Measurements from ENCODE around the gene ERFE.

ERFE gene

DNA sequence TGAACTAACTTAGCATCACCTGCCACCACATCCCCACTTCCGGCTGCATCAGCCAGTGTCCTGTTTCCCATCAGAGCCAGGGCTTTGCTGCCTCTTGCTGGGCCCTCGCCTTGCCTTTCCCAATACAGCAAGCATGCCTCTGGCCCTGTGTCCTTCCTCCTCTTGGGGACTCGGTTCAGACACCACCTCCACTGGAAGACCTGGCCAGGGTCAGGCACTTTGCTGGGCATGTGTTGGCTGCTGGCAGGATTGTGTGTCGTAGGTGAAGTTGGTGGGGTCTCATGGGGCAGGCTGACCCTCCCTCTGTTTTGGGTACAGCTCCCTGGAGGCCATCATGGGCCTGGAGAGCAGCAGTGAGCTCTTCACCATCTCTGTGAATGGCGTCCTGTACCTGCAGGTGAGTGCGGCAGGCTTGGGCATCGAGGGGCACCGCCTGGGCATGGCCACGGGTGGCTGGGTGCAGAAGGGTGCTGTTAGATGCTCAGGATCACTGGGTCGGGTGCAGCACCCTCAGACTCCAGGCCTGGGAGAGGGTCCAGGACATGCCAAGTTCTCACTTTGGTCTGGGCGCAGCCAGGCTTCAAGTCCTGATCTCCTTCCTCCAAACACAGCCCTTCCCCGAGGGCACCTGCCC, 6.6 kb downstream of the ERFE start:
- Histone ChIP-seq H3K27ac (ENCODE audit: insufficient read depth in 1 of 2, low read depth in 1 of 2, low read length in 2 of 2, poor library complexity in 1 of 2, severe bottlenecking in 2 of 2) (no peak overlapping the region), H3K4me1 (ENCODE audit: control extremely low read depth in 1 of 4, control insufficient read depth in 4 of 4, insufficient read depth in 4 of 4, low read length in 3 of 4) (peaks cover 0 to 11% (median 10%) of the 10 kb centered on the region in 4 experiments), H3K36me3 (ENCODE audit: control insufficient read depth in 4 of 4, insufficient read depth in 4 of 4, low read length in 3 of 4) (peaks cover 0 to 24% (median 12%) of the 10 kb centered on the region in 4 experiments), H3K27me3 (replicated peaks in 2 of 5; ENCODE audit: control insufficient read depth in 4 of 5, insufficient read depth in 5 of 5, low read length in 4 of 5) (peaks cover 0 to 54% (median 14%) of the 10 kb centered on the region in 5 experiments), H3K9me3 (ENCODE audit: control extremely low read depth in 1 of 5, control insufficient read depth in 4 of 5, insufficient read depth in 2 of 5, low read depth in 1 of 5, low read length in 4 of 5) (no peaks in the 10 kb centered on the region), H3K4me3 (ENCODE audit: control insufficient read depth in 1 of 7, extremely low read depth in 1 of 7, insufficient read depth in 4 of 7, low read depth in 2 of 7, low read length in 6 of 7) (no peak overlapping the region)
- WGBS (ENCODE audit: insufficient coverage): 96% methylated on average over 9 of the region's 12 CpGs
- ChIA-PET CTCF (no interaction called here), POLR2A (interaction anchor here (0.7 kb wide), 1 partner anchor 9 kb away, joined by 5 read pairs; no protein-coding TSS in a partner anchor)
- no peak for DNase-seq

DNA sequence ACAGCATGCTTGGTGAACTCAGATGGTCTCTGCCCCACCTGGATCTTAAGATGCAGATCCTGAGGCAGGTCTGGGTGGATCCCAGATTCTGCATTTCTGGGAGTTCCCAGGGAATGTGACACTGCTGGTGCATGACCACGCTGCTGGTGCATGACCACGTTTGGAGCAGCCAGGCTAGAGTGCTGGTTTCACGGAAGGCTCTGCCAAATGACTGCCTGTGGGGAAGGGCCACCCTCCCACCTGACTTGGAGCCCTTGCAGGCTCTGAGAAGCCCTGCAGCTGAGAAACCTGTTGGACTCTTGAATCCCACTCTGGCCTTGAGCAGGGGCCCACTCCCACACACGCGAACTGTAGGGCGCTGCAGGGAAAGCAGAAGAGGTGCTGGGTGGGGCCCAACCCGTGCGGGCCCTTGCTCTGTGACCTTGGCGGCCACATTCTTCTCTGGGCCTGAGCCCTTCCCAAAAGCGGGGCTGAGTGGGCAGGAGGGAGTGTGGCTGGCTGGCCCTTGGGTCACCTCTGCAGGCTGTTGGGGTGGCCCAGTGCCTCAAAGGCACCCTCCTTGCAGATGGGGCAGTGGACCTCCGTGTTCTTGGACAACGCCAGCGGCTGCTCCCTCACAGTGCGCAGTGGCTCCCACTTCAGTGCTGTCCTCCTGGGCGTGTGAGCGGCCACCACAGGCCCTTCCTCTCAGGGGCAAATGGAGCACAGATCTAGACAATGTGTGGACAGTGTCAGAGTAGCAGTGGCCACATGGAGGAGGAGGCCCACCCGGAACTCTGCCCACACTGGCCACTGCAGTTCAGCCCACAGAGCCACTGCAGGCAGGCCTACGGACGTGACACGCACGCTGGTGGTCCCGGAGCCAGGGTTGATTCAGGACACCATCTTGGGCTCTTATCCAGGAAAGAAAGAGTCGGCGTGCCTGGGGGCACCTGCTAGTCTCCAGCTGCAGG, 7.9 kb downstream of the ERFE start:
- no peak for DNase-seq
- no peaks in the 10 kb centered on the region for H3K9me3 ChIP-seq (ENCODE audit: control extremely low read depth in 1 of 5, control insufficient read depth in 4 of 5, insufficient read depth in 2 of 5, low read depth in 1 of 5, low read length in 4 of 5)
- H3K4me3 ChIP-seq (ENCODE audit: control insufficient read depth in 1 of 7, extremely low read depth in 1 of 7, insufficient read depth in 4 of 7, low read depth in 2 of 7, low read length in 6 of 7): no peak overlapping the region
- peaks cover 0 to 9% (median 7%) of the 10 kb centered on the region in 4 experiments for H3K4me1 ChIP-seq (ENCODE audit: control extremely low read depth in 1 of 4, control insufficient read depth in 4 of 4, insufficient read depth in 4 of 4, low read length in 3 of 4)
- H3K36me3 ChIP-seq (ENCODE audit: control insufficient read depth in 4 of 4, insufficient read depth in 4 of 4, low read length in 3 of 4): peaks cover 0 to 32% (median 16%) of the 10 kb centered on the region in 4 experiments
- H3K27ac ChIP-seq (ENCODE audit: insufficient read depth in 1 of 2, low read depth in 1 of 2, low read length in 2 of 2, poor library complexity in 1 of 2, severe bottlenecking in 2 of 2): no peak overlapping the region
- CTCF ChIA-PET: no interaction called here
- POLR2A ChIA-PET: no interaction called here
- peaks cover 0 to 42% (median 14%) of the 10 kb centered on the region in 5 experiments for H3K27me3 ChIP-seq (replicated peaks in 2 of 5; ENCODE audit: control insufficient read depth in 4 of 5, insufficient read depth in 5 of 5, low read length in 4 of 5)
- WGBS (ENCODE audit: insufficient coverage): 92% methylated on average over 24 of the region's 24 CpGs

DNA sequence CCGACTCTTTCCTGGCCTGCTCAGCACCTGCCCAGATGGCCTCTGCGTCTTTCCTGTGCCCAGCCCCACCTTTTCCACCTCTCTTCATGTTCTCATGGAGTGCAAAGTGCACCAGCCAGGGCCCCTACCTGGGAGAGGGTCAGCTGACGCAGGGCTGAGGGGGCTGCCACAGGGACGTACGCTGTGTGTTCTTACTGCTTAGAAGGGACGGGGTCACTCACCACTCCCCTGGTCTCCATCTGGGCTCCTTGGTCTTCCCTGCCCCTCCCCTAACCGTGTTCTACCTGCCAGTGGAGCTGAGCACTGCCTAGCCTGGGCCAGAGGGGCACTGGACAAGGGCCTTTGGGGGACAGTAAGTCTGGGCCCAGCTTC, 8.6 kb downstream of the ERFE start:
- Histone ChIP-seq H3K36me3 (ENCODE audit: control insufficient read depth in 4 of 4, insufficient read depth in 4 of 4, low read length in 3 of 4) (peaks cover 0 to 37% (median 19%) of the 10 kb centered on the region in 4 experiments), H3K27me3 (replicated peaks in 2 of 5; ENCODE audit: control insufficient read depth in 4 of 5, insufficient read depth in 5 of 5, low read length in 4 of 5) (peaks cover 0 to 35% (median 13%) of the 10 kb centered on the region in 5 experiments), H3K4me3 (ENCODE audit: control insufficient read depth in 1 of 7, extremely low read depth in 1 of 7, insufficient read depth in 4 of 7, low read depth in 2 of 7, low read length in 6 of 7) (no peak overlapping the region), H3K4me1 (ENCODE audit: control extremely low read depth in 1 of 4, control insufficient read depth in 4 of 4, insufficient read depth in 4 of 4, low read length in 3 of 4) (peaks cover 0 to 9% (median 7%) of the 10 kb centered on the region in 4 experiments), H3K27ac (ENCODE audit: insufficient read depth in 1 of 2, low read depth in 1 of 2, low read length in 2 of 2, poor library complexity in 1 of 2, severe bottlenecking in 2 of 2) (no peak overlapping the region), H3K9me3 (ENCODE audit: control extremely low read depth in 1 of 5, control insufficient read depth in 4 of 5, insufficient read depth in 2 of 5, low read depth in 1 of 5, low read length in 4 of 5) (no peaks in the 10 kb centered on the region)
- no peak for DNase-seq
- ChIA-PET POLR2A (no interaction called here), CTCF (interaction anchor here (0.6 kb wide), 1 partner anchor 22 kb away, joined by 3 read pairs; no protein-coding TSS in a partner anchor)
- 98% methylated on average over 5 of the region's 7 CpGs for WGBS (ENCODE audit: insufficient coverage)

DNA sequence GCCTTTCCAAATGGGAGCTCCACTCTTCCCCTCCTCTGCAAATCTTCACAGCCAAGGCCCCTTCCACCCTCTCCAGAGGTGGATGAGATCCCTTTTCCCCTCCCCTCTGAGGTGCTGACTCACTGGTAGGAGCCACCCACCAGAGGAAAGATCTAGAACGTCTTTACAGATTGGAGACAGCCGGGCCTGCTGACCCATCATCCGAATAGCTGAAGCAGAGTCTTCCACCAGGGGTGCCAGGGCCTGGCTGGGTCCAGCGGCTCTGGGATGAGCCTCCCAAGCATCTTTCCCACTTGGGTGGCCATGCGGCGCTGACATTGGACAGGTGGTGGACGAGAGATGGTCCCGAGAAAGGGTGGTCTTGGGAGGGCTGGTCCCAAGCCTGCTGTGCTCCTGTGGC, 9.0 kb downstream of the ERFE start:
- Histone ChIP-seq H3K9me3 (ENCODE audit: control extremely low read depth in 1 of 5, control insufficient read depth in 4 of 5, insufficient read depth in 2 of 5, low read depth in 1 of 5, low read length in 4 of 5) (no peaks in the 10 kb centered on the region), H3K27me3 (replicated peaks in 2 of 5; ENCODE audit: control insufficient read depth in 4 of 5, insufficient read depth in 5 of 5, low read length in 4 of 5) (peaks cover 0 to 31% (median 9%) of the 10 kb centered on the region in 5 experiments), H3K36me3 (ENCODE audit: control insufficient read depth in 4 of 4, insufficient read depth in 4 of 4, low read length in 3 of 4) (peaks cover 0 to 42% (median 24%) of the 10 kb centered on the region in 4 experiments), H3K4me1 (ENCODE audit: control extremely low read depth in 1 of 4, control insufficient read depth in 4 of 4, insufficient read depth in 4 of 4, low read length in 3 of 4) (peaks cover 0 to 9% (median 7%) of the 10 kb centered on the region in 4 experiments), H3K27ac (ENCODE audit: insufficient read depth in 1 of 2, low read depth in 1 of 2, low read length in 2 of 2, poor library complexity in 1 of 2, severe bottlenecking in 2 of 2) (no peak overlapping the region), H3K4me3 (ENCODE audit: control insufficient read depth in 1 of 7, extremely low read depth in 1 of 7, insufficient read depth in 4 of 7, low read depth in 2 of 7, low read length in 6 of 7) (no peak overlapping the region)
- ChIA-PET POLR2A (no interaction called here), CTCF (interaction anchor here (0.6 kb wide), 1 partner anchor 22 kb away, joined by 3 read pairs; no protein-coding TSS in a partner anchor)
- WGBS (ENCODE audit: insufficient coverage): 85% methylated on average over 7 of the region's 8 CpGs
- DNase-seq: no peak

DNA sequence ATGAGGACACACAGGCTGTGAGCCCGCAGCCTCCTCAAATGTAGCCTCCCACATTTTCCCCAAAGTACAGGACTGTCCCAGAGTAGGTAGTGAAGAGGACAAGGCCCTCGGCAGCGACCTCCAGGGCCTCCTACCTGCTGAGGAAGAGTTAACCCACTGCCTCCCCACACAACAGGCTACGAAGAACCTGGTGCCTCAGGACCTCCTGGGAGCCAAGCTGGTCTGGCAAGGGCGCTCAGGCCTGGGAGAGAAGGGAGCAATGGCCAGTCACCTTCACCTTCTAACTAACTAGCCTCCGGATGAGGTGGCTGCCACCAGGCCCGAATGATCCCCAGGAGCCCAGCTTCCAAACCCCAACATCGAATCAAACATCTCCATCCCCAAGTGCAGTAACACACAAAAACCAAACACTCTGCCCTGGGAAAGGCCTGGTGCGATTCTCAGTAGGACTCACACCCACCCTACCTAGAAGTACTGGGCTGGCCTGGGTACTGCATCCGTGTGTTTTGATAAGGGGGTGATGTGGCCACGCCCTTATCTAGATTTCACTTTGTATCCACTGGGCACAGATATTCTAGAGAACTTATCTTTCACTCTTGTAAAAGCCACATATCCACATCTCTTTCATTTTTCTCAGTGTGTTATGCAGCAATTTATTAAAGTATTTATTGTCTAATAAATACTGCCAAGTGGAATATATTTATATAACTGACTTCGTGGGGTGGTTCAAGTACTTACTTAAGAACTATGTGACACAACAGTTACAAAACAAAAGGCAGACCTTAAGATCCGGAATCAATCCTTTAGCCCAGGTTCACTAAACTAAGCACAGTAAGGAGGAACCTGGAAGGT, 9.7 kb downstream of the ERFE start:
- Histone ChIP-seq H3K27me3 (replicated peaks in 2 of 5; ENCODE audit: control insufficient read depth in 4 of 5, insufficient read depth in 5 of 5, low read length in 4 of 5) (peaks cover 0 to 24% (median 3%) of the 10 kb centered on the region in 5 experiments), H3K4me3 (ENCODE audit: control insufficient read depth in 1 of 7, extremely low read depth in 1 of 7, insufficient read depth in 4 of 7, low read depth in 2 of 7, low read length in 6 of 7) (no peak overlapping the region), H3K36me3 (ENCODE audit: control insufficient read depth in 4 of 4, insufficient read depth in 4 of 4, low read length in 3 of 4) (peaks cover 0 to 48% (median 29%) of the 10 kb centered on the region in 4 experiments), H3K4me1 (ENCODE audit: control extremely low read depth in 1 of 4, control insufficient read depth in 4 of 4, insufficient read depth in 4 of 4, low read length in 3 of 4) (peaks cover 0 to 8% (median 5%) of the 10 kb centered on the region in 4 experiments), H3K9me3 (ENCODE audit: control extremely low read depth in 1 of 5, control insufficient read depth in 4 of 5, insufficient read depth in 2 of 5, low read depth in 1 of 5, low read length in 4 of 5) (no peaks in the 10 kb centered on the region), H3K27ac (ENCODE audit: insufficient read depth in 1 of 2, low read depth in 1 of 2, low read length in 2 of 2, poor library complexity in 1 of 2, severe bottlenecking in 2 of 2) (no peak overlapping the region)
- 92% methylated on average over 2 of the region's 13 CpGs for WGBS (ENCODE audit: insufficient coverage)
- ChIA-PET POLR2A (interaction anchor here (0.6 kb wide), 1 partner anchor 357 kb away, joined by 4 read pairs; no protein-coding TSS in a partner anchor), CTCF (interaction anchor here (0.6 kb wide), 1 partner anchor 23 kb away, joined by 3 read pairs; no protein-coding TSS in a partner anchor)
- peak in 2 of 3 donors; percentile 21 to 32 for DNase-seq

DNA sequence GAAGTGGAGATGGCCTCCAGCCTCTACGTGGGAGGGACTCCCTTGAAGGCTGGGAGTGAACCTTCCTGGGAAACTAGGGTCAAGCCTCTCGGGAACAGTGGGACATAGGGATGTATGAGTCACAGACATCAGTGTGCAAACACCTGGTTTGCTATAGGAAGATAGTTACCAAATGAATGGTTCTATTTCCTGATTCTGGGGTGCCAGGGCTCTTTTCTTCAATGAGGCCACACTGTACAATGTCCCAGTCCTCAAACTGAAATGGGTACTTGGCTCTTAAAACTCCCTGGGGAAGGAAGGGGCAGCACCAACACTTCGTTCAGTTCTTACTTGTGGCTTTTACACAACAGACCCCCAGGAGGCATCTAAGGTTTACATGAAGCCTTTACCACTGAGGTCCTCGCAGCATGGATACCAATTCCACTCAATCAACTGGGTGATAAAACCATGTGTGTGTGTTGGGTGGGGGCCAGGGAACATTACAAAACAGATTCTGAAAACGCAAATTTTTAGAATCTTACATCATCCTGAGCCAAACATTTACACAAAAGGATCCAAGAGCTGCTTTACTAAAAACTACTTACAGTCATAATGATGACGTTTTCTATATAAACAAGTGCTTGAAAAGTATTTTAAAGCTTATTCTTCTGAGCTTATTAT, 10.4 kb downstream of the ERFE start:
- Histone ChIP-seq H3K27me3 (replicated peaks in 2 of 5; ENCODE audit: control insufficient read depth in 4 of 5, insufficient read depth in 5 of 5, low read length in 4 of 5) (peaks cover 0 to 17% (median 2%) of the 10 kb centered on the region in 5 experiments), H3K9me3 (ENCODE audit: control extremely low read depth in 1 of 5, control insufficient read depth in 4 of 5, insufficient read depth in 2 of 5, low read depth in 1 of 5, low read length in 4 of 5) (no peaks in the 10 kb centered on the region), H3K4me3 (ENCODE audit: control insufficient read depth in 1 of 7, extremely low read depth in 1 of 7, insufficient read depth in 4 of 7, low read depth in 2 of 7, low read length in 6 of 7) (no peak overlapping the region), H3K4me1 (ENCODE audit: control extremely low read depth in 1 of 4, control insufficient read depth in 4 of 4, insufficient read depth in 4 of 4, low read length in 3 of 4) (peaks cover 0 to under 1% (median 0%) of the 10 kb centered on the region in 4 experiments), H3K36me3 (ENCODE audit: control insufficient read depth in 4 of 4, insufficient read depth in 4 of 4, low read length in 3 of 4) (peaks cover 2 to 52% (median 34%) of the 10 kb centered on the region in 4 experiments), H3K27ac (ENCODE audit: insufficient read depth in 1 of 2, low read depth in 1 of 2, low read length in 2 of 2, poor library complexity in 1 of 2, severe bottlenecking in 2 of 2) (no peak overlapping the region)
- no peak for DNase-seq
- POLR2A ChIA-PET: no interaction called here
- CTCF ChIA-PET: no interaction called here
- WGBS (ENCODE audit: insufficient coverage): 86% methylated on average over 1 of the region's 6 CpGs
